ENCODE data around the gene DYNLT1. TPM values are rescaled to one million over a fixed set of nuclear protein-coding genes. Genes with fewer than 3 reads are reported as not detected.

Gene DYNLT1
- total RNA-seq, 1 experiment from 2014 or later = 50.5 TPM

DNA sequence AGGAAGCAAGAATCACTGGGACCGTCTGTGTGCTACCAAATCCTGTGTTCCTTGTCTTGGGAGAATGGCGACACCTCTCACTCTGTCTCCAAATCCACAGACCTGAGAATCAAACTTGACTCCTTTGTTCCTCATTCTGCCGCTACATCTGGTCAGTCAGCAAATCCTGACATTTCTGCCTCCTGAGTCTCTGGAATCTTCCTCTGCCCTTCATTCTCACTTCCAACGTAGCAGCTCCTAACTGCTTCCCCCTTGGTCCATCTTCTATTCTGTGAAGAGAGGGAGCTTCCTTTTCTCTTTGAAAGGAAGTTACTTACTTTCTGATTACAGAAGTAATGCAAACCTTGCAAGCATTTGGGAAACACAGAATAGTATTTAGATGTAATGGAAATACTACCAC, 43.0 kb upstream of the DYNLT1 start:
- no peaks in the 10 kb centered on the region for H3K79me2 ChIP-seq (ENCODE audit: low read length)
- no peak for DNase-seq
- H3K9me2 ChIP-seq (replicated peaks; ENCODE audit: low read length) = no peaks in the 10 kb centered on the region
- no peaks in the 10 kb centered on the region for H3K27me3 ChIP-seq (ENCODE audit: low read length)
- ChIA-PET CTCF (no interaction called here), POLR2A (ENCODE audit: unreplicated experiment) (no interaction called here)
- no peak overlapping the region for H3K4me2 ChIP-seq (ENCODE audit: low read length)
- no peak overlapping the region for H3K4me3 ChIP-seq (ENCODE audit: low read length)
- TF ChIP-seq EZH2phosphoT487 (IDR thresholded peaks at IDR 0.05; ENCODE audit: borderline replicate concordance, low read length) (no peak), EZH2 (IDR thresholded peaks at IDR 0.05; ENCODE audit: low read length, unreplicated experiment) (no peak)
- TF ChIP-seq, protein P1, sequence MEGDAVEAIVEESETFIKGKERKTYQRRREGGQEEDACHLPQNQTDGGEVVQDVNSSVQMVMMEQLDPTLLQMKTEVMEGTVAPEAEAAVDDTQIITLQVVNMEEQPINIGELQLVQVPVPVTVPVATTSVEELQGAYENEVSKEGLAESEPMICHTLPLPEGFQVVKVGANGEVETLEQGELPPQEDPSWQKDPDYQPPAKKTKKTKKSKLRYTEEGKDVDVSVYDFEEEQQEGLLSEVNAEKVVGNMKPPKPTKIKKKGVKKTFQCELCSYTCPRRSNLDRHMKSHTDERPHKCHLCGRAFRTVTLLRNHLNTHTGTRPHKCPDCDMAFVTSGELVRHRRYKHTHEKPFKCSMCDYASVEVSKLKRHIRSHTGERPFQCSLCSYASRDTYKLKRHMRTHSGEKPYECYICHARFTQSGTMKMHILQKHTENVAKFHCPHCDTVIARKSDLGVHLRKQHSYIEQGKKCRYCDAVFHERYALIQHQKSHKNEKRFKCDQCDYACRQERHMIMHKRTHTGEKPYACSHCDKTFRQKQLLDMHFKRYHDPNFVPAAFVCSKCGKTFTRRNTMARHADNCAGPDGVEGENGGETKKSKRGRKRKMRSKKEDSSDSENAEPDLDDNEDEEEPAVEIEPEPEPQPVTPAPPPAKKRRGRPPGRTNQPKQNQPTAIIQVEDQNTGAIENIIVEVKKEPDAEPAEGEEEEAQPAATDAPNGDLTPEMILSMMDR (conservative IDR thresholded peaks at IDR 0.05; ENCODE audit: low read depth, low read length) = no peak
- peaks cover 29% of the 10 kb centered on the region for H3K4me1 ChIP-seq (ENCODE audit: insufficient read depth, low read length)
- no peak for ATAC-seq
- no peak overlapping the region for H2AFZ ChIP-seq (ENCODE audit: low read length)
- H3F3A ChIP-seq (ENCODE audit: low read length, unreplicated experiment) = no peaks in the 10 kb centered on the region
- H4K20me1 ChIP-seq (ENCODE audit: low read length) = no peaks in the 10 kb centered on the region
- no peaks in the 10 kb centered on the region; the same call in 1 of the 2 replicates for H3K36me3 ChIP-seq (ENCODE audit: low read depth, low read length)
- BruUV-seq (replicated peaks) = no TSS peak
- no peak overlapping the region for H3K9ac ChIP-seq (ENCODE audit: low read length)
- no peak overlapping the region for H3K27ac ChIP-seq (ENCODE audit: low read length)
- intact Hi-C loops (cut with micrococcal nuclease) = loop anchor here (5.0 kb wide), 1 partner anchor 45 kb away; the partner anchor contains the start of gene DYNLT1
- H3K9me3 ChIP-seq (ENCODE audit: low read length) = no peaks in the 10 kb centered on the region

DNA sequence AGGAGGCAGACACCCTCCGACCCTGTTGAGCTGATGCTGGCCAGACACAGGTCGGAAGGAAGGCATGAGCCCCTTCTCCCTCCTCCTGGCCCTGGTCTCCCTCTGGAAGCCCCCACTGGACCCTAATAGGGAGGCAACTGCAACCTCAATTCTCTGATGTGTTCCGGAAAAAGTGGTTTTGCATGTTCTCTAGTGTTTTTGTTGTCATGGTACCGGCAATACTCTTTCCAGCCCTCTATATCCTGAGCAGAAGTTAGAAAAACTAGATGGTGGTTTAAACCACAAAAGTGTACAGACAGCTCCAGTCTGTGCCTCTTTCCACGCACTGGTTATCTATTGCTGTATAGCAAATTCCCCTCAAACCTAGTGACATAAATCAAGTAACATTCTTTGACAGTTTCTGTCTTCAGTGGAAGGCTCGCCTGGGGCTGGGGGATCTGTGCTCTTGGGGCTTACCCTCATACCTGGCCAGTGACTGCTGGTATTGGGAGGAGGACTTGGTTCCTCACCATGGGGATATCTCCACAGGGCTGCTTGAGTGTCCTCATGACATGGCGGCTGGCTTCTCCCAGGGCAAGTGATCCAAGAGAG, 42.3 kb upstream of the DYNLT1 start:
- no peaks in the 10 kb centered on the region for H3K9me3 ChIP-seq (ENCODE audit: low read length)
- CTCF ChIA-PET = no interaction called here
- DNase-seq (no peak), ATAC-seq (no peak)
- no peak overlapping the region for H3K4me3 ChIP-seq (ENCODE audit: low read length)
- no peak overlapping the region for H3K9ac ChIP-seq (ENCODE audit: low read length)
- TF ChIP-seq, protein P1 (conservative IDR thresholded peaks at IDR 0.05; ENCODE audit: low read depth, low read length) = no peak
- TF ChIP-seq EZH2phosphoT487 (IDR thresholded peaks at IDR 0.05; ENCODE audit: borderline replicate concordance, low read length) (no peak), EZH2 (IDR thresholded peaks at IDR 0.05; ENCODE audit: low read length, unreplicated experiment) (no peak)
- H4K20me1 ChIP-seq (ENCODE audit: low read length) = no peaks in the 10 kb centered on the region
- no peaks in the 10 kb centered on the region for H3K27me3 ChIP-seq (ENCODE audit: low read length)
- peaks cover 29% of the 10 kb centered on the region for H3K4me1 ChIP-seq (ENCODE audit: insufficient read depth, low read length)
- BruUV-seq (replicated peaks) = no TSS peak
- no peaks in the 10 kb centered on the region for H3F3A ChIP-seq (ENCODE audit: low read length, unreplicated experiment)
- H2AFZ ChIP-seq (ENCODE audit: low read length) = peak overlapping the region; percentile 52; the same call in 1 of the 2 replicates
- no peaks in the 10 kb centered on the region for H3K79me2 ChIP-seq (ENCODE audit: low read length)
- H3K4me2 ChIP-seq (ENCODE audit: low read length) = 0 out of 2 replicates have a peak overlapping the region, but pooled peaks have one; percentile 6
- no peaks in the 10 kb centered on the region; the same call in 1 of the 2 replicates for H3K36me3 ChIP-seq (ENCODE audit: low read depth, low read length)
- H3K27ac ChIP-seq (ENCODE audit: low read length) = peak overlapping the region; percentile 22; the same call in 1 of the 2 replicates
- H3K9me2 ChIP-seq (replicated peaks; ENCODE audit: low read length) = no peaks in the 10 kb centered on the region
- POLR2A ChIA-PET (ENCODE audit: unreplicated experiment) = no interaction called here
- intact Hi-C loops (cut with micrococcal nuclease) = loop anchor here (5.0 kb wide), 1 partner anchor 45 kb away; the partner anchor contains the start of gene DYNLT1

DNA sequence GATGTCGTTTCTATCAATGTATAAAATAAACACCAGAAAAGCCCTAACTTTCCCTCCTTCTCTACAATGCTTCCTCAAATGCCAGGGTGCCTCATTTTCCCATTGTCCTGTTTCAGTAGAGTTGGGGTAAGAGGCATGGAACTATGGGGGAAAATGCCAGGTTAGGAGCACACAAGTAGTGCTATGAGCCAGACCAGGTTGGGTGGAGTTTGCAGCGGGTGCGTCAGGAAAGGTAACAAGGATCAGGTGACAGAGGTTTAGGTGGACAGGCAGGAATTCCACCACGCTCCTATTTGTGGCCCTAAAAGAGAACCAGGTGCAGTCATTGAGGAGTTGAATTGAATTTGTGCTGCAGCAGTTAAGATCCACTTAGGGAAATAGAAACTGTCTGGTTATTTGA, 41.8 kb upstream of the DYNLT1 start:
- DNase-seq (peak; percentile 53), ATAC-seq (peak; percentile 51)
- no peaks in the 10 kb centered on the region; the same call in 1 of the 2 replicates for H3K36me3 ChIP-seq (ENCODE audit: low read depth, low read length)
- no peak overlapping the region for H3K4me3 ChIP-seq (ENCODE audit: low read length)
- ChIA-PET POLR2A (ENCODE audit: unreplicated experiment) (no interaction called here), CTCF (no interaction called here)
- intact Hi-C loops (cut with micrococcal nuclease) = loop anchor here (5.0 kb wide), 1 partner anchor 44 kb away; the partner anchor contains the start of gene DYNLT1
- no peaks in the 10 kb centered on the region for H3K9me2 ChIP-seq (replicated peaks; ENCODE audit: low read length)
- H3F3A ChIP-seq (ENCODE audit: low read length, unreplicated experiment) = no peaks in the 10 kb centered on the region
- TF ChIP-seq EZH2phosphoT487 (IDR thresholded peaks at IDR 0.05; ENCODE audit: borderline replicate concordance, low read length) = no peak
- TF ChIP-seq EZH2 (IDR thresholded peaks at IDR 0.05; ENCODE audit: low read length, unreplicated experiment) = no peak
- TF ChIP-seq, protein P1 (conservative IDR thresholded peaks at IDR 0.05; ENCODE audit: low read depth, low read length) = no peak
- H3K9ac ChIP-seq (ENCODE audit: low read length) = no peak overlapping the region
- BruUV-seq (replicated peaks) = no TSS peak
- H2AFZ ChIP-seq (ENCODE audit: low read length) = peak overlapping the region; percentile 52
- H3K4me2 ChIP-seq (ENCODE audit: low read length) = 0 out of 2 replicates have a peak overlapping the region, but pooled peaks have one; percentile 6
- H3K27ac ChIP-seq (ENCODE audit: low read length) = peak overlapping the region; percentile 22; the same call in 1 of the 2 replicates
- no peaks in the 10 kb centered on the region for H3K9me3 ChIP-seq (ENCODE audit: low read length)
- no peaks in the 10 kb centered on the region for H4K20me1 ChIP-seq (ENCODE audit: low read length)
- H3K4me1 ChIP-seq (ENCODE audit: insufficient read depth, low read length) = peaks cover 29% of the 10 kb centered on the region
- H3K79me2 ChIP-seq (ENCODE audit: low read length) = no peaks in the 10 kb centered on the region
- H3K27me3 ChIP-seq (ENCODE audit: low read length) = no peaks in the 10 kb centered on the region

All from PC-3 (cell line).